Fibroblast of skin of abdomen (primary cell): ENCODE data around the gene STK32A. TPM values are rescaled to one million over a fixed set of nuclear protein-coding genes. Genes with fewer than 3 reads are reported as not detected.
"Not testable (repeated sequence)": the region's sequence is repeated elsewhere in the genome, so short reads cannot be mapped to it uniquely, and the experiment has no call there.

ENCODE experiments used
- DNase-seq: peaks from one replicate; pipeline ENCODE4 v3.0.0-alpha.2; 2013
- polyA plus RNA-seq, 2 experiments: library from polyadenylated mRNA; unstranded; fragments of 120-200 nt; gene quantifications; one replicate each; pipeline ENCODE4 v1.2.1, GENCODE V29; 2013; ENCODE audit not compliant: insufficient read length in 2 of 2

Gene STK32A
- polyA plus RNA-seq (2013, experiment 1 of 2; ENCODE audit: insufficient read length), result 1.3 TPM
- 1.2 TPM for polyA plus RNA-seq (2013, experiment 2 of 2; ENCODE audit: insufficient read length)

- peak; percentile 2 for DNase-seq
Observed at GRCh38 chr5:147234825-147235635, at the start of gene STK32A. TSS of gene STK32A (plus strand) at chr5:147235026. CDS start at chr5:147239635, 4,609 bp downstream.

- DNase-seq, result no peak
Observed at GRCh38 chr5:147187099-147187540, 47.7 kb upstream of the STK32A start.

- DNase-seq, result peak; percentile 66
Observed at GRCh38 chr5:147188200-147189108, 46.4 kb upstream of the STK32A start.

GRCh38 chr5:147189109-147189424 lies 45.8 kb upstream of the STK32A start:
- DNase-seq, result no peak

- DNase-seq, result peak; percentile 52
Observed at GRCh38 chr5:147190331-147190730, 44.5 kb upstream of the STK32A start.

DNA sequence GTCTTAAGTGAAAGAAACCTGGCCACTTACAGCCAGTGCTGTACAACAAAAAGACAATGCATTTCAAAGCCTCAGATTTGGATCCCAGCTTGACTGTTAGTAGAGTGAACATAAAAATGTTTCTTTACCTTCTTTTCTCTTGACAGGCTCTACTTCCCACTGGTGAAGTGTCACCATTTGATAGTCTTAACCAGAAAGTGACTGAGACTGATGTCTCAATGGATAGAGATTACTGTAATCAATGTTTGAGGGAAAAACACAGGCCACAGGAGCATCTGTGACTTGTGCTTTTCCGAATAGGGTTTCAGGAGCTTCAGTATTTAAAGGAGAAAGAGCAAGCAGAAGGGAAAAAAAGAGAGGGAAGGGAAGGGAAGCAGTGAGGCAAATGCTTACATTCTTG lies 41.7 kb upstream of the STK32A start:
- no peak for DNase-seq

- no peak for DNase-seq
Observed at GRCh38 chr5:147200004-147200403, 34.8 kb upstream of the STK32A start.

DNA sequence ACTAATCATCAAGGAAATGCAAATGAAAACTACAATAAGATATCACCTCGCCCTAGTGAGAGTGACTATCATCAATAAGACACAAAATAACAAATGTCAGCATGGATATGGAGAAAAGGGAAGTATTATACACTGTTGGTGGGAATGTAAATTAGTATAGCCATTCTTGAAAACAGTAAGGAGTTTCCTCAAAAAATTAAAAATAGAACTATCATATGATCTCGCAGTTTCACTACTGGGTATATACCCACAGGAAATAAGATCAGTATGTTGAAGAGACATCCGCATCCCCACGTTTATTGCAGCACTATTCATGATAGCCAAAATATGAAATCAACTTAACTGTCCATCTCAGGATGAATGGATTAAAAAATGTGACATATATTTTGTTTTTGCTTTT lies 31.6 kb upstream of the STK32A start:
- DNase-seq, result no peak

DNA sequence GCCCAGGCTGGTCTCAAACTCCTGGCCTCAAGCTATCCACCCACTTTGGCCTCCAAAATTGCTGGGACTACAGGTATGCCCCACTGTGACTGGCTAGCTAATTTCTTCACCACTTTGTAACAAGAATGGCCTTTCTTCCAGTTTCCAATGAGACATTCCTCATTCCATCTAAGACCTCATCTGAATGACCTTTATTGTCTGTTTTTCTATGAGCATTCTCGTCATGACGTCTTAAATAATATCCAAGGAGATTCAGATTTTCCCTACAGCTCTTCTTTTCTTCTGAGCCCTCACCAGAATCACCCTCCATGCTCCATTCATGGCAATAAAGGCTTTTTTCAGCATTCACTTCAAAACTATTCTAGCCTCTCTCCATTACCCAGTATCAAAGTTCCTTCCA lies 30.2 kb upstream of the STK32A start:
- no peak for DNase-seq

DNA sequence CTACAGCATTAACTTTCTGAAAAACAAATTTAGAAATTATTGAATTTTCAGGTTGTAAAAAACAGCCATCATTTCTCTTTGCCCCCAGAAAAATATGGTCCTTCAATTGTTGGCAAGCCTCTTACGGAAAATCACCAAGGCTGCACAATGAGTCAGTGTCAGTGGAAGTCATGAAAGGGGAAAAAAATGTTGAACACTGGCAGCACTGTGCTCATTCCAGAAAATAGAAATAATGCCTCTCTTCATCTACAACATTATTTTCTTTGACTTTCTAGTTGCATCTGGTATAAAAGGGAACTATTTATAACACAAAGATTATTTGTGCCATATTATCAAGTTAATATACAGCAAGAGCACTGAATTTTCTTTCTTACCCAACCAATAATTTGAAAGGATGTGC lies 26.7 kb upstream of the STK32A start:
- no peak for DNase-seq

- DNase-seq, result no peak
Observed at GRCh38 chr5:147216552-147217154, 18.2 kb upstream of the STK32A start.

DNA sequence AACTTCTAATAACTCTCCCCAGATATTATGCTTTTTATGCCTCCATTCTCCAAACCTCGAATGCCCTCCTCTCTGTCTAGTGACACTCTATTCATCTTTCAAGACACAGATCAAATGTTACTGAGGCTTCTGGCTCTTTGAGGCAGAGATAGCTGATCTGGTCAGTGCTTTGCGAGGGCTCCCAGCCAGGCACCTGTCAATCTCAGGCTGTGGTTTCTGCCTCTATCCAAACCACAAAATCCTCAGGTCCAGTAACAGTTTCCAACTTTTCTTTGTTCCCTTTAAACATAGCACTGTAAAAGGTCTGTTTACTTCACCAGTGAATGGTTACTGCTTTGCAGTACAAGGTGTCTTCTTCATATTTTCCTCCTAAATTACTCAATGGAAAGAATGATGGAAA lies 11.5 kb upstream of the STK32A start:
- no peak for DNase-seq

- peak; percentile 29 for DNase-seq
Observed at GRCh38 chr5:147223948-147224791, 10.7 kb upstream of the STK32A start.

DNA sequence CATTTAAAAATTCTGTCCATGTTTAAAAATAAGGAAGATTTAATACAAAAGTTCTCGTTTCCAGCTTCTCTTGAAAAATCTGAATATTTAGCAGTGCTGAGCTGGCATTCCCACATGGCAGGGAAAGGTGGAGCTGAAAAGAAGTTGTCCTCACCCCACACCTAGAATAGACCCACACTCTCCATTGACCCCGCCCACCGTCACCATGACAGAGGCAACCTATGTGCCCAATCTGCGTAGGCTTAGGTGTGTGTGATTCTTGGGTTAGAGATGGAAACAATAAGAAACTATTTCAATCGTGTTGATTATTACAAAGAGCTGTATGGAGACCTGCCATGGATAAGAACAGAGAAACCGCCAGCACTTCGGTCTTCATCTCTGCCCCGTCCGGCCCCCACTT lies 8.9 kb upstream of the STK32A start:
- DNase-seq, result no peak

- DNase-seq, result no peak
Observed at GRCh38 chr5:147226512-147226911, 8.3 kb upstream of the STK32A start.

GRCh38 chr5:147234239-147234824 lies 494 bp upstream of the STK32A start:
- DNase-seq, result no peak

DNA sequence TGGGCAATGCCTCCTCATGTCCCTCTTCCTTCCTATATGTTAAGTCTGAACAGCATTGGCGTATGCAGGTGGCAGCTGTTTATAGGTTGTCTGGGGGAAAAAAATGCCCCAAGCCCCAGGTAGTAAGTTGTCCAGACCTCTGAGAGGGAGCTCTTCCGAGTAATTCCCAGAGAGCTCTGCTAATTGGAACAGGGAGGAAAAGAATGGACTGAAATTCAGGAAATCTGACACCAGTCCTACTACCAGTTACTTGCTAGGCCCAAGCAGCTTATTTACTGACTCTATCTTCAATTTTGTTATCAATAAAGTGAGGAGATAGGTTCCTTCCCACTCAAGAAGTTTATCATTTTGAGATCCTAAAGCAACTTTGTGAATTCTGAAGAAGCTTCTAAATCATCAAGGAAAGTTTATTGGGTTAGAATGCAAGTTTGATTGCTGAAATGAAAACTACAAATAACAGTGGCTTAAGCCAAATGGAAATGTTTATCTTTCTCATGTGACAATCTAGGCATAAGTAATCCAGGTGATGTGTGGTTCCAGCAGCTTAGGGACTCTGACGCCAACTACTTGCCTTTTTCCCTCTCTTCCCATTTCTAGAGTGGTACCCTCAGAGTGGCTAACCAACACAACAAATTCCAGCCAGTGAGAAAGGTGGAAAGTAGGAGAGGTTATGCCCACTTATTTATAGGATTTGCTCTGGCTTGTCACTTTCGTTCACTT lies 5.6 kb downstream of the STK32A start:
- no peak for DNase-seq

DNA sequence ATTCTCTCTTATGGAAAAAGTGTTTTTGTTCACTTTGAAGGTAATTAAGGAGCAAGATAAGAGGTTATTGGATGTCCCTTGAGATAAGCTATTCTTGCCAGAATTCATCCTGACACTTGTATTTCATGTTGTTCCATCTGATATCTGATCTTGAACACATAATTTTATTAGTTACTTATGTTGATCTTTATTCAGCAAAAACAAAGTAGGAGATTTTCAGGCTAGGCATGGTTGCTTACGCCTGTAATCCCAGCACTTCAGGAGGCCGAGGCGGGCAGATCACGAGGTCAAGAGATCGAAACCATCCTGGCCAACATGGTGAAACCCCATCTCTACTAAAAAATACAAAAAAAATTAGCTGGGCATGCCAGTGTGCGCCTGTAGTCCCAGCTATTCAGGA lies 8.4 kb downstream of the STK32A start:
- DNase-seq, result not testable (repeated sequence)

GRCh38 chr5:147245381-147246165 lies 10.7 kb downstream of the STK32A start:
- DNase-seq, result no peak

DNA sequence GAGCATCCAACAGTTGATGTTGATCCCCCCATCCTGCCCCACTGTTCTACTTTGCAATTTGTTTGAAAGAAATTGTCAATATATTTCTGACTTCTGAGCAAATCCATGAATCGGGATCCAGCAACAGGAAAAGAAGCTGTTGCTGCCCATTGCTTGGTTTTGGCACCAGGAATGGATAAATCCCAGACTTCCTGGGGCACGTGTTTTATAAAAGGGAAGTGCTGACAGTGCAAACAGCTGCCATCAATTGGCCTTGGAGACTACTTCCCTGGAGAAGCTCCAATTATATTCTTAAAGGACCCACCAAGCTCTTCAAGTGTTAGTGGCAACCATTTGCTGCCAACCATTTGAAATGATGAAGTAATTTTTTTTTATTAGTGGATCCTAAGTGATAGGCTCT lies 13.7 kb downstream of the STK32A start:
- no peak for DNase-seq
